K562 (cell line): Measurements from ENCODE around the gene IBA57. TPM values are rescaled to one million over a fixed set of nuclear protein-coding genes. Genes with fewer than 3 reads are reported as not detected.

ENCODE experiments used
- ATAC-seq: fragments of 200-7000 bp; cut with Tn5 transposase; 3 replicates; pipeline ENCODE4 v1.9.1; 2020; ENCODE audit warnings: moderate library complexity
- BruUV-seq: library from RNA; stranded (reverse); fragments of 400-500 nt; replicated peaks from 2 replicates; lab custom pipeline; 2021; lab: Mats Ljungman, UMichigan
- CTCF ChIA-PET: fragments of 300-600 bp; formaldehyde crosslinking; extraction: SDS; loops from one replicate; lab custom pipeline; 2021; ENCODE audit warnings: low intra/inter-chr PET ratio; lab: Yijun Ruan, JAX
- POLR2A ChIA-PET: fragments of 300-600, 350-650 bp; sonication (Branson Sonifier 250); formaldehyde crosslinking; extraction: SDS; loops from one replicate; lab custom pipeline; 2021; ENCODE audit warnings: antibody characterized with exemption, inconsistent platforms; lab: Yijun Ruan, JAX
- DNase-seq, 4 experiments: peaks; one replicate each; pipeline versions ENCODE4 v3.0.0 to v3.0.0-alpha.2; 2011 to 2018; ENCODE audit warnings: low spot score in 3 of 4, mixed read lengths in 3 of 4; ENCODE audit errors: extremely low read depth in 1 of 4
- FAIRE-seq: peaks from 2 replicates; lab custom pipeline; 2011; peaks lifted over from hg19 to GRCh38; lab: Jason Lieb, UNC
- H2AFZ ChIP-seq: 2 replicates; pipeline ENCODE4 v1.6.0; 2011; ENCODE audit warnings: low read depth, low read length, control low read depth, inconsistent platforms
- H3K27ac ChIP-seq: fragments of 200-600 bp; 3 replicates; pipeline ENCODE4 v1.8.0; 2011; ENCODE audit warnings: low read depth, mild to moderate bottlenecking, control low read depth, inconsistent platforms, low read length, moderate library complexity, mixed read lengths; ENCODE audit errors: extremely low read depth
- H3K27me3 ChIP-seq, 2 experiments: fragments of 300-600 bp in 1 of 2; 2 replicates in 1 of 2; 3 replicates in 1 of 2; pipeline versions ENCODE4 v1.6.0 to v1.8.0; 2011; ENCODE audit warnings: inconsistent platforms in 2 of 2, low read length in 2 of 2, mild to moderate bottlenecking in 1 of 2, mixed read lengths in 1 of 2, moderate library complexity in 1 of 2; ENCODE audit not compliant: control insufficient read depth in 2 of 2, insufficient read depth in 2 of 2
- H3K36me3 ChIP-seq: fragments of 300-600 bp; 3 replicates; pipeline ENCODE4 v1.8.0; 2011; ENCODE audit warnings: mild to moderate bottlenecking, low read length, inconsistent platforms; ENCODE audit not compliant: control insufficient read depth, insufficient read depth
- H3K4me1 ChIP-seq, 2 experiments: fragments of 200-600 bp in 1 of 2; replicated peaks in 1 of 2; 2 replicates in 1 of 2; 3 replicates in 1 of 2; pipeline versions ENCODE4 v1.5.1 to v1.8.0; 2011; ENCODE audit warnings: inconsistent platforms in 2 of 2, low read length in 2 of 2, mild to moderate bottlenecking in 1 of 2, mixed read lengths in 1 of 2, moderate library complexity in 1 of 2; ENCODE audit not compliant: control insufficient read depth in 2 of 2, insufficient read depth in 2 of 2
- H3K4me2 ChIP-seq: 2 replicates; pipeline ENCODE4 v1.6.1; 2011; ENCODE audit warnings: low read length, control low read depth, inconsistent platforms, mixed read lengths; ENCODE audit not compliant: insufficient read depth
- H3K4me3 ChIP-seq: fragments of 200-600 bp; sonication (generic), shearing (Covaris generic); 2 replicates; pipeline ENCODE4 v1.5.1; 2016; ENCODE audit warnings: control low read depth, inconsistent platforms
- H3K79me2 ChIP-seq: fragments of 200-600 bp; 3 replicates; pipeline ENCODE4 v1.8.0; 2011; ENCODE audit warnings: low read length, inconsistent platforms; ENCODE audit not compliant: control insufficient read depth, insufficient read depth
- H3K9ac ChIP-seq, 2 experiments: 2 replicates each; pipeline versions ENCODE4 v1.6.0 to v1.6.1; 2011; ENCODE audit warnings: low read depth in 2 of 2, low read length in 2 of 2, control low read depth in 1 of 2, inconsistent platforms in 1 of 2, mild to moderate bottlenecking in 1 of 2, mixed read lengths in 1 of 2; ENCODE audit not compliant: insufficient read depth in 1 of 2
- H3K9me1 ChIP-seq: one replicate; pipeline ENCODE4 v1.6.0; 2011; ENCODE audit warnings: inconsistent platforms, mild to moderate bottlenecking, low read length, moderate library complexity; ENCODE audit not compliant: control insufficient read depth, insufficient read depth
- H3K9me3 ChIP-seq: replicated peaks from 2 replicates; pipeline ENCODE4 v1.5.1; 2011; ENCODE audit warnings: low read depth, low read length, inconsistent platforms; ENCODE audit not compliant: control insufficient read depth, insufficient read depth
- H4K20me1 ChIP-seq: replicated peaks from 2 replicates; pipeline ENCODE4 v1.6.1; 2011; ENCODE audit warnings: low read length, inconsistent platforms, mixed read lengths; ENCODE audit not compliant: control insufficient read depth, insufficient read depth
- ARHGAP35 ChIP-seq: fragments of 450-650 bp; IDR thresholded peaks from 2 replicates; pipeline ENCODE4 v1.6.1; 2018; ENCODE audit not compliant: partially characterized antibody
- CBFA2T3 ChIP-seq: fragments of 450-650 bp; IDR thresholded peaks from 2 replicates; pipeline ENCODE4 v1.6.1; 2017
- CEBPZ ChIP-seq: fragments of 150-350 bp; IDR thresholded peaks from 2 replicates; pipeline ENCODE4 v1.6.1; 2014; ENCODE audit warnings: low read depth, mild to moderate bottlenecking, low read length, borderline replicate concordance
- EP300 ChIP-seq: IDR thresholded peaks from 2 replicates; pipeline ENCODE4 v1.6.1; 2012; ENCODE audit warnings: low read length, improper control_type of control experiment
- NFIC ChIP-seq: fragments of 450-650 bp; IDR thresholded peaks from 2 replicates; pipeline ENCODE4 v1.6.1; 2017; ENCODE audit warnings: mild to moderate bottlenecking, inconsistent platforms
- RBM25 ChIP-seq: fragments of 200-400 bp; formaldehyde crosslinking; IDR thresholded peaks from 2 replicates; pipeline ENCODE4 v1.6.1; 2018; ENCODE audit warnings: low read length, low read depth, moderate library complexity; ENCODE audit not compliant: severe bottlenecking
- SUPT5H ChIP-seq: fragments of 450-650 bp; IDR thresholded peaks from 2 replicates; pipeline ENCODE4 v1.6.1; 2016
- XRCC4 ChIP-seq: IDR thresholded peaks from one replicate; pipeline ENCODE4 v1.6.1; 2011; ENCODE audit not compliant: insufficient read depth, insufficient read length; ENCODE audit errors: extremely low read depth
- WGBS: fragments of 100-300 bp; shearing (Covaris generic); methylation state at CpG from one replicate; pipeline ENCODE4 v1.1.6; 2016; ENCODE audit warnings: low coverage, mixed read lengths; ENCODE audit not compliant: insufficient coverage; ENCODE audit errors: missing lambda C conversion rate; 5-methylcytosine and 5-hydroxymethylcytosine counted together
- in situ Hi-C: fragments of 300-500 bp; cut with MboI; formaldehyde crosslinking; loops from 4 replicates; pipeline ENCODE4 v1.15.0; 2018; ENCODE audit warnings: inconsistent platforms, mixed read lengths
- intact Hi-C: fragments of 100-400 bp; cut with micrococcal nuclease; formaldehyde crosslinking; loops from 2 replicates; pipeline ENCODE4 v1.14.2; 2022
- polyA plus RNA-seq, 8 experiments: library from polyadenylated mRNA; depleted of rRNA in 4 of 8; stranded (reverse) in 5 of 8; unstranded in 3 of 8; fragments of >200 nt; fragmentation: Nextera tagmentation in 2 of 8; fragmentation: Illumina TruSeq in 1 of 8; extraction: Ambion mirVana in 2 of 8; extraction: Trizol in 1 of 8; gene quantifications; 2 replicates each; pipeline versions ENCODE4 v1.2.1 to v1.2.3, GENCODE V29; 2011 to 2014; ENCODE audit warnings: inconsistent platforms in 1 of 8, missing spikeins in 1 of 8
- total RNA-seq, 7 experiments: library from RNA; depleted of rRNA in 6 of 7; stranded (reverse); fragments of >200 nt in 6 of 7; fragmentation: Illumina TruSeq in 2 of 7; extraction: Trizol in 2 of 7; gene quantifications; 2 replicates each; pipeline versions ENCODE4 v1.2.1 to v1.2.3, GENCODE V29; 2011 to 2021; ENCODE audit warnings: low replicate concordance in 1 of 7
- TF ChIP-seq, protein P1 (sequence below): fragments of 250-450 bp; sonication (Bioruptor Pico); IDR thresholded peaks from 2 replicates; pipeline ENCODE4 v1.4.0; 2020; ENCODE audit warnings: mild to moderate bottlenecking, moderate library complexity, borderline replicate concordance

Gene IBA57
- total and polyA plus RNA-seq, 9 of the 15 experiments (the other 6 are each of a cell fraction or from before 2014, with no cell fraction given), result 0.77 to 15.5 (median 2.7) TPM

GRCh38 chr1:228225165-228225710 lies 59.6 kb downstream of the IBA57 start:
- CTCF ChIA-PET, result no interaction called here
- peaks cover 5 to 7% of the 10 kb centered on the region in 2 experiments; a peak in 3 of 5 replicates for H3K4me1 ChIP-seq
- H3K27me3 ChIP-seq, result peaks cover 2 to 4% of the 10 kb centered on the region in 2 experiments; a peak in 3 of 5 replicates
- no peaks in the 10 kb centered on the region; the same call in 2 of the 3 replicates for H3K36me3 ChIP-seq
- POLR2A ChIA-PET, result interaction anchor here (0.6 to 1.5 kb wide), 3 partner anchors 11 to 233 kb away, joined by 3 to 6 read pairs (median 3); no protein-coding TSS in a partner anchor
- intact Hi-C loops (no loop called here), in situ Hi-C loops (loop anchor here (10.0 kb wide), 1 partner anchor 290 kb away; no protein-coding TSS in a partner anchor)
- no peak overlapping the region for H3K4me2 ChIP-seq
- 17% methylated on average over 2 of the region's 2 CpGs for WGBS
- no peak for ATAC-seq
- H3K9ac ChIP-seq, result no peak overlapping the region
- H3K27ac ChIP-seq, result no peak overlapping the region
- H3K9me1 ChIP-seq, result no peaks in the 10 kb centered on the region
- BruUV-seq, result no TSS peak
- H3K79me2 ChIP-seq, result no peaks in the 10 kb centered on the region
- no peaks in the 10 kb centered on the region for H3K9me3 ChIP-seq
- no peak for DNase-seq
- H3K4me3 ChIP-seq, result no peak overlapping the region
- no peak for FAIRE-seq
- H4K20me1 ChIP-seq, result no peaks in the 10 kb centered on the region
- no peak overlapping the region for H2AFZ ChIP-seq
- TF ChIP-seq XRCC4 (no peak), SUPT5H (no peak), RBM25 (peak; percentile 87)

DNA sequence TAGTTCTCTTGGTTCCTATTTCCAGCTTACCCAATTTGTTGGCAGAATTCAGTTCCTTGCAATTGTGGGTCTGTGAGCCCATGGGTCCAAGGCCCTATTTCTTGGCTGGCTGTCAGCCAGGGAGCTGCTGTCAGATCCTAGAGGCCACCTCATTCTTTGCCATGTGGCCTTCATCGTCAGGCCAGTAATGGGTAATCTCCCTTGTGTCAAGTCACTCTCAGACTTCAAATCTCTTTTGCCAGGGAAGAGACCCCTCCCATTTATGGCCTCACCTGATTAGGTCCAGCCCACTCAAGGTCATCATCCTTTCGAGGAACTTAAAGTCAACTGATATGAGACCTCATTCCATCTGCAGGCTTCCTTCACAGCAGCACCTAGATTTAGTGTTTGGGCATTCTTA lies 60.1 kb downstream of the IBA57 start:
- 12% methylated on average over 2 of the region's 2 CpGs for WGBS
- ATAC-seq (no peak), FAIRE-seq (no peak), DNase-seq (peak in 1 of 4 experiments; percentile 25)
- CTCF ChIA-PET, result no interaction called here
- no peaks in the 10 kb centered on the region for H3K9me1 ChIP-seq
- H3K27ac ChIP-seq, result no peak overlapping the region
- H3K27me3 ChIP-seq, result no peaks in the 10 kb centered on the region; a peak in 1 of 5 replicates
- no peak overlapping the region for H2AFZ ChIP-seq
- no peaks in the 10 kb centered on the region for H4K20me1 ChIP-seq
- H3K9me3 ChIP-seq, result no peaks in the 10 kb centered on the region
- H3K79me2 ChIP-seq, result no peaks in the 10 kb centered on the region
- in situ Hi-C loops, result loop anchor here (10.0 kb wide), 1 partner anchor 289 kb away; no protein-coding TSS in a partner anchor
- BruUV-seq, result no TSS peak
- H3K4me2 ChIP-seq, result no peak overlapping the region
- H3K4me3 ChIP-seq, result no peak overlapping the region
- intact Hi-C loops, result no loop called here
- H3K4me1 ChIP-seq, result peaks cover 4 to 5% of the 10 kb centered on the region in 2 experiments; a peak in 3 of 5 replicates
- H3K36me3 ChIP-seq, result no peaks in the 10 kb centered on the region; the same call in 2 of the 3 replicates
- POLR2A ChIA-PET, result interaction anchor here (0.6 to 1.5 kb wide), 2 partner anchors 12 to 170 kb away, joined by 3 to 6 read pairs; no protein-coding TSS in a partner anchor
- no peak overlapping the region for H3K9ac ChIP-seq
- TF ChIP-seq CBFA2T3 (no peak), CEBPZ (no peak), EP300 (no peak), ARHGAP35 (no peak), NFIC (peak; percentile 38; the same call in 1 of the 2 replicates)
- TF ChIP-seq, protein P1, sequence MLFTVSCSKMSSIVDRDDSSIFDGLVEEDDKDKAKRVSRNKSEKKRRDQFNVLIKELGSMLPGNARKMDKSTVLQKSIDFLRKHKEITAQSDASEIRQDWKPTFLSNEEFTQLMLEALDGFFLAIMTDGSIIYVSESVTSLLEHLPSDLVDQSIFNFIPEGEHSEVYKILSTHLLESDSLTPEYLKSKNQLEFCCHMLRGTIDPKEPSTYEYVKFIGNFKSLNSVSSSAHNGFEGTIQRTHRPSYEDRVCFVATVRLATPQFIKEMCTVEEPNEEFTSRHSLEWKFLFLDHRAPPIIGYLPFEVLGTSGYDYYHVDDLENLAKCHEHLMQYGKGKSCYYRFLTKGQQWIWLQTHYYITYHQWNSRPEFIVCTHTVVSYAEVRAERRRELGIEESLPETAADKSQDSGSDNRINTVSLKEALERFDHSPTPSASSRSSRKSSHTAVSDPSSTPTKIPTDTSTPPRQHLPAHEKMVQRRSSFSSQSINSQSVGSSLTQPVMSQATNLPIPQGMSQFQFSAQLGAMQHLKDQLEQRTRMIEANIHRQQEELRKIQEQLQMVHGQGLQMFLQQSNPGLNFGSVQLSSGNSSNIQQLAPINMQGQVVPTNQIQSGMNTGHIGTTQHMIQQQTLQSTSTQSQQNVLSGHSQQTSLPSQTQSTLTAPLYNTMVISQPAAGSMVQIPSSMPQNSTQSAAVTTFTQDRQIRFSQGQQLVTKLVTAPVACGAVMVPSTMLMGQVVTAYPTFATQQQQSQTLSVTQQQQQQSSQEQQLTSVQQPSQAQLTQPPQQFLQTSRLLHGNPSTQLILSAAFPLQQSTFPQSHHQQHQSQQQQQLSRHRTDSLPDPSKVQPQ (CRISPR knock-in tag), result no peak
